CD14-positive monocyte (primary cell): ENCODE data around the gene HAVCR1. TPM values are rescaled to one million over a fixed set of nuclear protein-coding genes. Genes with fewer than 3 reads are reported as not detected.

Source experiments
- DNase-seq, 3 donors: peaks; one replicate each; pipeline ENCODE4 v3.0.0-alpha.2; 2011 to 2022
- H2AFZ ChIP-seq: 2 replicates; pipeline ENCODE4 v1.6.0; 2012; ENCODE audit warnings: mild to moderate bottlenecking, low read depth, low read length, inconsistent platforms; ENCODE audit not compliant: insufficient read depth, poor library complexity, severe bottlenecking
- H3K27ac ChIP-seq, 2 donors: 1 replicate in 1 of 2; 2 replicates in 1 of 2; pipeline ENCODE4 v1.5.1; 2012 to 2013; ENCODE audit warnings: low read length in 2 of 2, control low read depth in 1 of 2, inconsistent platforms in 1 of 2, low read depth in 1 of 2, mild to moderate bottlenecking in 1 of 2
- H3K27me3 ChIP-seq, 2 donors: one replicate each; pipeline versions ENCODE4 v1.6.0 to v1.6.1; 2011 to 2013; ENCODE audit warnings: low read length in 2 of 2; ENCODE audit not compliant: control insufficient read depth in 2 of 2, insufficient read depth in 2 of 2
- H3K36me3 ChIP-seq, 2 donors: replicated peaks in 1 of 2; 1 replicate in 1 of 2; 2 replicates in 1 of 2; pipeline versions ENCODE4 v1.5.1 to v1.6.1; 2012 to 2013; ENCODE audit warnings: low read length in 2 of 2, control low read depth in 1 of 2, inconsistent platforms in 1 of 2, mild to moderate bottlenecking in 1 of 2; ENCODE audit not compliant: insufficient read depth in 2 of 2, control insufficient read depth in 1 of 2
- H3K4me1 ChIP-seq, 2 donors: 1 replicate in 1 of 2; 2 replicates in 1 of 2; pipeline versions ENCODE4 v1.5.1 to v1.6.1; 2012 to 2013; ENCODE audit warnings: low read length in 2 of 2, control low read depth in 1 of 2, inconsistent platforms in 1 of 2, mild to moderate bottlenecking in 1 of 2, moderate library complexity in 1 of 2; ENCODE audit not compliant: insufficient read depth in 2 of 2, control insufficient read depth in 1 of 2
- H3K4me2 ChIP-seq: replicated peaks from 2 replicates; pipeline ENCODE3; 2012; ENCODE audit warnings: low read length, moderate library complexity, mild to moderate bottlenecking; ENCODE audit not compliant: poor library complexity, severe bottlenecking; ENCODE audit errors: extremely low read depth
- H3K4me3 ChIP-seq, 3 experiments: fragments of 200-600 bp in 1 of 3; sonication (generic) in 1 of 3; replicated peaks in 1 of 3; 1 replicate in 2 of 3; 2 replicates in 1 of 3; pipeline ENCODE4 v1.5.1; 2011 to 2013; ENCODE audit warnings: low read length in 3 of 3, mild to moderate bottlenecking in 3 of 3, control low read depth in 2 of 3, low read depth in 2 of 3, inconsistent platforms in 1 of 3, moderate library complexity in 1 of 3
- H3K79me2 ChIP-seq: 2 replicates; pipeline ENCODE4 v1.6.0; 2012; ENCODE audit warnings: mild to moderate bottlenecking, control low read depth, inconsistent platforms, low read length, moderate library complexity; ENCODE audit not compliant: insufficient read depth
- H3K9ac ChIP-seq: 2 replicates; pipeline ENCODE4 v1.6.0; 2017; ENCODE audit warnings: low read length, mild to moderate bottlenecking; ENCODE audit not compliant: insufficient read depth, poor library complexity, severe bottlenecking
- H3K9me3 ChIP-seq, 2 donors: replicated peaks in 1 of 2; 1 replicate in 1 of 2; 2 replicates in 1 of 2; pipeline versions ENCODE4 v1.5.1 to v1.6.1; 2012 to 2013; ENCODE audit warnings: low read length in 2 of 2, control low read depth in 1 of 2; ENCODE audit not compliant: control insufficient read depth in 1 of 2, insufficient read depth in 1 of 2
- H4K20me1 ChIP-seq: 2 replicates; pipeline ENCODE4 v1.6.0; 2012; ENCODE audit warnings: mild to moderate bottlenecking, low read length, control low read depth, moderate library complexity; ENCODE audit not compliant: insufficient read depth
- H3K27ac Mint-ChIP-seq, 7 donors: one replicate each; pipeline ENCODE4 v1.8.0; 2020; ENCODE audit warnings: mild to moderate bottlenecking in 7 of 7, mixed read lengths in 7 of 7, moderate library complexity in 6 of 7, inconsistent platforms in 2 of 7
- H3K27me3 Mint-ChIP-seq, 3 donors: one replicate each; pipeline ENCODE4 v1.8.0; 2021 to 2022; ENCODE audit warnings: low read depth in 3 of 3, mild to moderate bottlenecking in 3 of 3, mixed read lengths in 3 of 3, moderate library complexity in 3 of 3, inconsistent platforms in 1 of 3
- H3K36me3 Mint-ChIP-seq, 2 donors: one replicate each; pipeline ENCODE4 v1.8.0; 2020; ENCODE audit warnings: mixed read lengths in 2 of 2, inconsistent platforms in 1 of 2, mild to moderate bottlenecking in 1 of 2
- H3K4me1 Mint-ChIP-seq: one replicate; pipeline ENCODE4 v1.8.0; 2020; ENCODE audit warnings: mild to moderate bottlenecking, mixed read lengths
- H3K4me3 Mint-ChIP-seq, 2 donors: one replicate each; pipeline ENCODE4 v1.8.0; 2020; ENCODE audit warnings: mild to moderate bottlenecking in 2 of 2, mixed read lengths in 2 of 2, moderate library complexity in 1 of 2
- H3K9me3 Mint-ChIP-seq, 7 donors: one replicate each; pipeline ENCODE4 v1.8.0; 2020 to 2022; ENCODE audit warnings: mixed read lengths in 7 of 7, mild to moderate bottlenecking in 6 of 7, moderate library complexity in 6 of 7, inconsistent platforms in 2 of 7
- CTCF ChIP-seq: fragments of 200-600 bp; IDR thresholded peaks from one replicate; pipeline ENCODE4 v1.8.0; 2022; ENCODE audit warnings: antibody characterized with exemption, mild to moderate bottlenecking
- WGBS: methylation state at CpG from one replicate; pipeline ENCODE4 v1.1.5; 2013; ENCODE audit warnings: missing lambda C conversion rate; ENCODE audit not compliant: insufficient coverage; 5-methylcytosine and 5-hydroxymethylcytosine counted together
- intact Hi-C, 2 donors: fragments of 100-400 bp; cut with micrococcal nuclease; formaldehyde crosslinking; loops; one replicate each; pipeline versions ENCODE4 v1.15.0 to v1.15.1; 2023
- polyA plus RNA-seq, 3 donors: library from polyadenylated mRNA; depleted of rRNA in 1 of 3; unstranded in 2 of 3; stranded (reverse) in 1 of 3; fragments of 300-500 nt in 2 of 3; fragments of >200 nt in 1 of 3; fragmentation: Illumina TruSeq in 2 of 3; gene quantifications; 1 replicate in 2 of 3; 2 replicates in 1 of 3; pipeline ENCODE4 v1.2.3, GENCODE V29; 2012 to 2021

HAVCR1 gene
- polyA plus RNA-seq, 3 donors, result 1.1 TPM; not detected in 2

- H3K4me3 Mint-ChIP-seq, result no peak overlapping the region
- H3K79me2 ChIP-seq, result no peaks in the 10 kb centered on the region
- H3K9me3 Mint-ChIP-seq, result peaks cover 0 to 5% (median 3%) of the 10 kb centered on the region in 7 donors
- intact Hi-C loops, result no loop called here
- TF ChIP-seq CTCF, result no peak
- no peaks in the 10 kb centered on the region for H3K36me3 ChIP-seq
- no peaks in the 10 kb centered on the region for H3K36me3 Mint-ChIP-seq
- no peaks in the 10 kb centered on the region for H3K27me3 ChIP-seq
- H3K27me3 Mint-ChIP-seq, result peaks cover 0 to 4% (median 3%) of the 10 kb centered on the region in 3 donors
- H3K9me3 ChIP-seq, result no peaks in the 10 kb centered on the region
- no peak overlapping the region for H2AFZ ChIP-seq
- no peaks in the 10 kb centered on the region for H4K20me1 ChIP-seq
- DNase-seq, result no peak
- no peak overlapping the region for H3K9ac ChIP-seq
- 92% methylated on average over 1 of the region's 2 CpGs for WGBS
- no peak overlapping the region for H3K4me3 ChIP-seq
- H3K4me1 ChIP-seq, result no peaks in the 10 kb centered on the region
- peaks cover 2% of the 10 kb centered on the region for H3K4me1 Mint-ChIP-seq
- no peak overlapping the region for H3K27ac ChIP-seq
- H3K27ac Mint-ChIP-seq, result no peak overlapping the region
- H3K4me2 ChIP-seq, result no peak overlapping the region
Observed at GRCh38 chr5:157066080-157066479, 7.2 kb upstream of the HAVCR1 start.

- intact Hi-C loops, result no loop called here
- WGBS, result 95% methylated on average over 4 of the region's 4 CpGs
- Histone ChIP-seq H4K20me1 (no peaks in the 10 kb centered on the region), H3K27ac (no peak overlapping the region), H3K79me2 (no peaks in the 10 kb centered on the region), H3K4me2 (no peak overlapping the region), H3K4me3 (no peak overlapping the region), H3K9me3 (no peaks in the 10 kb centered on the region), H3K4me1 (no peaks in the 10 kb centered on the region), H2AFZ (no peak overlapping the region), H3K9ac (no peak overlapping the region), H3K27me3 (no peaks in the 10 kb centered on the region), H3K36me3 (no peaks in the 10 kb centered on the region)
- no peak for TF ChIP-seq CTCF
- Mint-ChIP-seq H3K9me3 (peaks cover 0 to 5% (median 2%) of the 10 kb centered on the region in 7 donors), H3K36me3 (no peaks in the 10 kb centered on the region), H3K27me3 (peaks cover 0 to 5% (median 4%) of the 10 kb centered on the region in 3 donors), H3K4me1 (peaks cover under 1% of the 10 kb centered on the region), H3K27ac (no peak overlapping the region), H3K4me3 (peak overlapping the region in 1 of 2 donors; percentile 9)
- no peak for DNase-seq
Observed at GRCh38 chr5:157063776-157064430, 5.0 kb upstream of the HAVCR1 start.
